ENCODE results near the gene TST. TPM values are rescaled to one million over a fixed set of nuclear protein-coding genes. Genes with fewer than 3 reads are reported as not detected.
A peak's percentile ranks its signal among the peaks of the same experiment; 100 is the strongest.

TST gene
- 12.7 and 38.0 TPM in 2 replicates for total RNA-seq (2014; rRNA removed; shearing (Covaris generic))

- Histone ChIP-seq H3K36me3 (peaks cover 9% of the 10 kb centered on the region), H3K9me3 (replicated peaks) (no peaks in the 10 kb centered on the region), H3K4me1 (replicated peaks) (peaks cover 17% of the 10 kb centered on the region), H3K27ac (peak within 1 kb of the TSS; percentile 49), H3K4me3 (peak within 1 kb of the TSS; percentile 97), H3K27me3 (replicated peaks) (no peaks in the 10 kb centered on the region)
- DNase-seq (ENCODE audit: low read depth in 1 of 2, low spot score in 2 of 2), result peak; percentile 21 to 66
These were observed at the start of gene TST, which contains the start of gene MPST for GRCh38 chr22:37019309-37020191. Gene TST (minus strand): TSS chr22:37019447. CDS start chr22:37018732, 715 bp downstream. Gene MPST (plus strand): TSS chr22:37019742. CDS start chr22:37019837, 95 bp downstream.

GRCh38 chr22:37068859-37069258 is 49.6 kb upstream of the TST start:
- no peaks in the 10 kb centered on the region for H3K9me3 ChIP-seq (replicated peaks)
- no peak overlapping the region for H3K27ac ChIP-seq
- no peak for DNase-seq (ENCODE audit: low read depth in 1 of 2, low spot score in 2 of 2)
- H3K4me3 ChIP-seq, result no peak overlapping the region
- H3K4me1 ChIP-seq (replicated peaks), result no peaks in the 10 kb centered on the region
- no peaks in the 10 kb centered on the region for H3K36me3 ChIP-seq
- peaks cover 11% of the 10 kb centered on the region for H3K27me3 ChIP-seq (replicated peaks)

- no peak for DNase-seq (ENCODE audit: low read depth in 1 of 2, low spot score in 2 of 2)
These were observed 48.2 kb upstream of the TST start for GRCh38 chr22:37067428-37067827.

GRCh38 chr22:37065961-37066360 is 46.7 kb upstream of the TST start:
- Histone ChIP-seq H3K27ac (no peak overlapping the region), H3K27me3 (replicated peaks) (peaks cover 11% of the 10 kb centered on the region), H3K36me3 (no peaks in the 10 kb centered on the region), H3K4me3 (no peak overlapping the region), H3K4me1 (replicated peaks) (no peaks in the 10 kb centered on the region), H3K9me3 (replicated peaks) (no peaks in the 10 kb centered on the region)
- no peak for DNase-seq (ENCODE audit: low read depth in 1 of 2, low spot score in 2 of 2)

More at GRCh38 chr22:37067428-37067827, 48.2 kb upstream of the TST start:
- Histone ChIP-seq H3K27me3 (replicated peaks) (peaks cover 11% of the 10 kb centered on the region), H3K4me3 (no peak overlapping the region), H3K36me3 (no peaks in the 10 kb centered on the region), H3K4me1 (replicated peaks) (no peaks in the 10 kb centered on the region), H3K9me3 (replicated peaks) (no peaks in the 10 kb centered on the region), H3K27ac (no peak overlapping the region)

GRCh38 chr22:37065180-37065579 is 45.9 kb upstream of the TST start:
- Histone ChIP-seq H3K4me1 (replicated peaks) (no peaks in the 10 kb centered on the region), H3K36me3 (no peaks in the 10 kb centered on the region), H3K27ac (no peak overlapping the region), H3K27me3 (replicated peaks) (peaks cover 11% of the 10 kb centered on the region), H3K9me3 (replicated peaks) (no peaks in the 10 kb centered on the region), H3K4me3 (no peak overlapping the region)
- DNase-seq (ENCODE audit: low read depth in 1 of 2, low spot score in 2 of 2), result no peak

GRCh38 chr22:37064553-37064952 is 45.3 kb upstream of the TST start:
- H3K4me1 ChIP-seq (replicated peaks), result no peaks in the 10 kb centered on the region
- no peak overlapping the region for H3K27ac ChIP-seq
- H3K27me3 ChIP-seq (replicated peaks), result peaks cover 10% of the 10 kb centered on the region
- H3K9me3 ChIP-seq (replicated peaks), result no peaks in the 10 kb centered on the region
- no peak for DNase-seq (ENCODE audit: low read depth in 1 of 2, low spot score in 2 of 2)
- no peaks in the 10 kb centered on the region for H3K36me3 ChIP-seq
- no peak overlapping the region for H3K4me3 ChIP-seq

- Histone ChIP-seq H3K9me3 (replicated peaks) (no peaks in the 10 kb centered on the region), H3K4me3 (no peak overlapping the region), H3K27ac (no peak overlapping the region), H3K27me3 (replicated peaks) (peaks cover 4% of the 10 kb centered on the region), H3K4me1 (replicated peaks) (no peaks in the 10 kb centered on the region), H3K36me3 (no peaks in the 10 kb centered on the region)
- no peak for DNase-seq (ENCODE audit: low read depth in 1 of 2, low spot score in 2 of 2)
These were observed 44.5 kb upstream of the TST start for GRCh38 chr22:37063431-37064420.

- Histone ChIP-seq H3K9me3 (replicated peaks) (no peaks in the 10 kb centered on the region), H3K4me1 (replicated peaks) (no peaks in the 10 kb centered on the region), H3K27ac (no peak overlapping the region), H3K4me3 (no peak overlapping the region), H3K36me3 (no peaks in the 10 kb centered on the region), H3K27me3 (replicated peaks) (no peaks in the 10 kb centered on the region)
- no peak for DNase-seq (ENCODE audit: low read depth in 1 of 2, low spot score in 2 of 2)
These were observed 43.6 kb upstream of the TST start for GRCh38 chr22:37062702-37063381.

- Histone ChIP-seq H3K36me3 (peaks cover 4% of the 10 kb centered on the region), H3K27me3 (replicated peaks) (no peaks in the 10 kb centered on the region), H3K4me1 (replicated peaks) (no peaks in the 10 kb centered on the region), H3K9me3 (replicated peaks) (no peaks in the 10 kb centered on the region), H3K4me3 (no peak overlapping the region), H3K27ac (no peak overlapping the region)
- DNase-seq (ENCODE audit: low read depth in 1 of 2, low spot score in 2 of 2), result no peak
These were observed 43.1 kb upstream of the TST start for GRCh38 chr22:37062376-37062675.

GRCh38 chr22:37061611-37062375 is 42.5 kb upstream of the TST start:
- Histone ChIP-seq H3K27me3 (replicated peaks) (no peaks in the 10 kb centered on the region), H3K27ac (no peak overlapping the region), H3K4me1 (replicated peaks) (no peaks in the 10 kb centered on the region), H3K36me3 (peaks cover 10% of the 10 kb centered on the region), H3K4me3 (no peak overlapping the region), H3K9me3 (replicated peaks) (no peaks in the 10 kb centered on the region)
- no peak for DNase-seq (ENCODE audit: low read depth in 1 of 2, low spot score in 2 of 2)

GRCh38 chr22:37060801-37061610 is 41.8 kb upstream of the TST start:
- no peak for DNase-seq (ENCODE audit: low read depth in 1 of 2, low spot score in 2 of 2)
- no peaks in the 10 kb centered on the region for H3K9me3 ChIP-seq (replicated peaks)
- no peaks in the 10 kb centered on the region for H3K4me1 ChIP-seq (replicated peaks)
- H3K4me3 ChIP-seq, result no peak overlapping the region
- peaks cover 12% of the 10 kb centered on the region for H3K36me3 ChIP-seq
- H3K27me3 ChIP-seq (replicated peaks), result no peaks in the 10 kb centered on the region
- H3K27ac ChIP-seq, result no peak overlapping the region

- Histone ChIP-seq H3K4me3 (no peak overlapping the region), H3K27me3 (replicated peaks) (no peaks in the 10 kb centered on the region), H3K4me1 (replicated peaks) (no peaks in the 10 kb centered on the region), H3K27ac (no peak overlapping the region), H3K36me3 (peaks cover 12% of the 10 kb centered on the region), H3K9me3 (replicated peaks) (no peaks in the 10 kb centered on the region)
- no peak for DNase-seq (ENCODE audit: low read depth in 1 of 2, low spot score in 2 of 2)
These were observed 40.7 kb upstream of the TST start for GRCh38 chr22:37059876-37060449.
